CD4-positive, alpha-beta T cell treated with Interleukin-10 for 1 hour (primary cell): ENCODE results near the gene ADAM11.

Experiments
- DNase-seq: peaks from one replicate; pipeline ENCODE4 v3.0.0-alpha.2; 2020

ADAM11 gene

GRCh38 chr17:44775838-44776621 lies 17.2 kb downstream of the ADAM11 start:
- no peak for DNase-seq

GRCh38 chr17:44776628-44777393 lies 18.0 kb downstream of the ADAM11 start:
- DNase-seq = no peak

- DNase-seq = no peak
Measured at GRCh38 chr17:44777394-44778348, 18.9 kb downstream of the ADAM11 start.

GRCh38 chr17:44778656-44779210 lies 19.9 kb downstream of the ADAM11 start:
- DNase-seq = no peak

GRCh38 chr17:44779211-44780025 lies 20.6 kb downstream of the ADAM11 start:
- peak; percentile 83 for DNase-seq

DNA sequence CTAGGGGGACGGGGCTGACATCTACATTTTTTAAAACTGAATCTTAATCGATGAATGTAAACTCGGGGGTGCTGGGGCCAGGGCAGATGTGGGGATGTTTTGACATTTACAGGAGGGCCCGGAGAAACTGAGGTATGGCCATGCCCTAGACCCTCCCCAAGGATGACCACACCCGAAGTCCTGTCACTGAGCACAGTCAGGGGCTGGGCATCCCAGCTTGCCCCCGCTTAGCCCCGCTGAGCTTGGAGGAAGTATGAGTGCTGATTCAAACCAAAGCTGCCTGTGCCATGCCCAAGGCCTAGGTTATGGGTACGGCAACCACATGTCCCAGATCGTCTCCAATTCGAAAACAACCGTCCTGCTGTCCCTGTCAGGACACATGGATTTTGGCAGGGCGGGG lies 21.4 kb downstream of the ADAM11 start:
- DNase-seq = no peak

GRCh38 chr17:44780845-44781480 lies 22.2 kb downstream of the ADAM11 start:
- no peak for DNase-seq

- no peak for DNase-seq
Measured at GRCh38 chr17:44781551-44782325, 22.9 kb downstream of the ADAM11 start.

DNA sequence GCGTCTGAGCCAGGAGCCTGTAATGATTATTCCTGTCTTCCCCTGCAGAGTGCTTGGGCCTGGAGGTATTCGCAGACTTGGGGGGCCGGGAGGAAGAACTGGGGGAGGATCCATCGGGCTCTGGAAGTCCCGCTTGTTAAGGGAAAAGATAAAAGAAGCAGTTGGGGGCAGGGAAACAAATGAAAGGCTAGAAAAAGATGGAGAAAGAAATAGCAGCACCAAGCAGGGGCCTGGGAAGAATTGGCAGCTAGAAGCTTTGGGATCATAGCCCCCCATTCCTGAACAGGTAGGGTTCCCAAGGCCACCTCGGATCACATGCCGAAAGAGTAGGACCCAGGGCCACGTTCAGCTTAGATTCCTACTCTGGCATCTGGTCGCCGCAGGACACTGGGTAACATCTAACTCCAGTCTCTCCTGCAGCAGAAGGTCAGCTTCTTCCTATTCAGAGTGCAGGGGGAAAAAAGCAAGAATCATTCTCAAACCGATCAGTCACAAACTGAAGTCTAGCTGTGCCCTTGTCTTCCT lies 23.6 kb downstream of the ADAM11 start:
- no peak for DNase-seq

DNA sequence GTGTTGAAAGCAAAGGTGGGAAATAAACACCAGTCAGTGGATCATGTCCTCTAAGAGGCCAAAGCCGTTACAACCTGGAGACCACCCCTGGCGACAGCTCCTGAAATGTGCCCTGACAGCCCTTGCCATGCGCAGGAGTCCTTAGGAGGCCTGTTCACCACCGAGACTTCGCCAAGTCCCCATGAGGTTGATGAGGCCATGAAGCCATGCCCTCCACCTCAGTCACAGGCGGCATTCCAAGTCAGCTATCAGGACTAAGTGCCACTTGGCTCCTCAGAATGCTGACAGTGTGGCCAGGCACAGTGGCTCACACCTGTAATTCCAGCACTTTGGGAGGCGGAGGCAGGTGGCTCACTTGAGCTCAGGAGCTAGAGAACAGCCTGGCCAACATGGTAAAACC lies 27.1 kb downstream of the ADAM11 start:
- no peak for DNase-seq

DNA sequence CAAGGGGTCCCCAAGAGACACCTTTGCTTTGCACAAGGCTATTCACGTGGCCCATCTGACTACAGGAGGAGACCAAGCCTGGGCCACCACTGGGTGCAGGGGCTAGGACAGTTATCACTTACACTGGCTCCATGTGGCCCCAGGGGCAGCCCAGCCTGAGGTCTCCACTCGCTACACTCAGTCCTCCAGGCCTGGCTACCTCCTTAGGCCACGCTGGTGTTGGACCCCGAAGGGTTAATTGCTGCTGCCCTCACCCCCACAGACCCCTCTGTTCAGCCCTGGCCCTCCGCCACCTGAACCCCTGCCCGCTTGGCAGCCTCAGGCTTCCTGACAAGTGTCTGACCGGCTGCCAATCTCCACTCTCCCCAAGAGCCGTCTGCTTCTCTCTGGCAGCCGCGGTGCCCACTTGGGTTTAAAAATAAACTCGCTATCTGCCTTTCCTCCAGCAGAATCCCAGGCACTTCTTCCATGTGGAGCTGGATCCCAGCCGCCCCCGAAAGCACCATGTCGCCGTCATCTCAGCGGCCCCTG lies 27.8 kb downstream of the ADAM11 start:
- DNase-seq = no peak

- no peak for DNase-seq
Measured at GRCh38 chr17:44787271-44787940, 28.6 kb downstream of the ADAM11 start.

DNA sequence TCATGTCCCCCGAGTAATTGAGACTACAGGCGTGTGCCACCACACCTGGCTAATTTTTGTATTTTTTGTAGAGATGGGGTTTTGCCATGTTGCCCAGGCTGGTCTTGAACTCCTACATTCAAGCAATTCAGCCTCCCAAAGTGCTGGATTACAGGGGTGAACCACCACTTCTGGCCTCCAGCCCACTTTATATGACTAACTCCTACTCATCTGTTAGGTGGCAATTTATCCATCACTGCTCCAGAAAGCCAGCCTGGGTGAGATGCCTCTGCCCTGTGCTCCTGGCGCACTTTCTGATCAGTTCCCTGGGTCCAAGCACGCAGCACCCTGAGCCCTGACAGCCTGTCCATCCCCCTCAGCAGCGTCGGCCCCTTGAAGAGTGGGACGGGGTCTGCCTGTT lies 29.4 kb downstream of the ADAM11 start:
- no peak for DNase-seq

- DNase-seq = no peak
Measured at GRCh38 chr17:44792276-44792675, 33.5 kb downstream of the ADAM11 start.

- DNase-seq = no peak
Measured at GRCh38 chr17:44793885-44794842, 35.4 kb downstream of the ADAM11 start.

- no peak for DNase-seq
Measured at GRCh38 chr17:44794851-44795413, 36.1 kb downstream of the ADAM11 start.

DNA sequence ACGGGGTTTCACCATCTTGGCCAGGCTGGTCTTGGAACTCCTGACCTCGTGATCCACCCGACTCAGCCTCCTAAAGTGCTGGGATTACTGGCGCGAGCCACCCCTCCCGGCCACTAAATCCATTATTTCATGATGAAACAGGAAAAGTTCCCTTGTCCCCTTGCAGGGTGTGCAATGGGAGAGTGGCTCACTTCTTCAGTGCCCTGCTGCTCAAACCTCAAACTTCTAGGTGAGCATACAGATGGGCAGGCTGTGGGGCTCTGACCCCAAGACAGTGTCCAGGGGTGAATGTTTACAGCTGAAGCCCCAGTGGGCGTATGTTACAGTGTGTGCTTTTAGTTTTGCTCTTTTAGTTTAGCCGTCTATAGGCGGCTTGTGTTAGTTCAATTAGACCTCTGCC lies 36.6 kb downstream of the ADAM11 start:
- DNase-seq = no peak

DNA sequence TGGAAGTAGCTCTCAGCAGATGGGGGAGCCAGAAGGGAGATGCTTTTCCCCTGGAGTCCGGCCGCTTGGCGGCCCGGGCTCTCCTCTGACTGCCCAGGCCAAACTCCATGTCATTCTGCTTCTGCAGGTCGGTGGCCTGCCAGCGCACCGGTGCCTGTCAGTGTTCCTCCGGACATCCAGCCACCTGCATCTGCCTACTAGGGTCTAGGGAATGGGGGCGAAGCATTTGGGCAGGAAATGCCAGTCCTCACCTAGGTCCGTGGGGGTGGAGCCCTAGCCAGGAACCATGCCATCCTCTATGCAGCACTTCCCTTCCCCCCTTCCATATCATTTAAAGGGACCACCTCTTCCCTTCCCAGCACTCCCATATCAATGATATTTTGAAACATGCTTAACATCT lies 37.1 kb downstream of the ADAM11 start:
- no peak for DNase-seq
